GM19351 (cell line): ENCODE data around the gene PALLD.
"Not testable (repeated sequence)": the region's sequence is repeated elsewhere in the genome, so short reads cannot be mapped to it uniquely, and the experiment has no call there.

ENCODE experiments used
- ATAC-seq: cut with Tn5 transposase; IDR thresholded peaks from one replicate; pipeline ENCODE4 v1.9.1; 2021; ENCODE audit warnings: mild to moderate bottlenecking, moderate library complexity; ENCODE audit not compliant: unreplicated experiment

PALLD gene

DNA sequence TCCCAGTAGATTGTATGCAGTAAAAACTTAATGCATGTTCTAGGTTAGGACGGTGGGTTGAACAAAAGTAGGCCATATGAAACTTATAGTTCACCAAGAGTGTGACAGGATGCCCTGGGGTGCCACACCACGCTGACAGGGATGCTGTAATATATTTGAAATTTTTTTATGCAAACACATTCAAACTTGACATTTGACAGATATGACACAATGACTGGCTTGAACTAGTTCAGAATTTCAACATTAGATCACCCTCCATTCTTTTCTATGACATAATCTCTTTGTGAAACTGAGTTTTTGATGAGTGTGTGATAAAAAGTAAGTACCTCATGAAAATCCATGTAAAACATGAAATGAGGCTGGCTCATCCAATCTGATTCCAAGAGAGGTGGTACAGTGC, 198.4 kb downstream of the PALLD start:
- ATAC-seq, result no peak

DNA sequence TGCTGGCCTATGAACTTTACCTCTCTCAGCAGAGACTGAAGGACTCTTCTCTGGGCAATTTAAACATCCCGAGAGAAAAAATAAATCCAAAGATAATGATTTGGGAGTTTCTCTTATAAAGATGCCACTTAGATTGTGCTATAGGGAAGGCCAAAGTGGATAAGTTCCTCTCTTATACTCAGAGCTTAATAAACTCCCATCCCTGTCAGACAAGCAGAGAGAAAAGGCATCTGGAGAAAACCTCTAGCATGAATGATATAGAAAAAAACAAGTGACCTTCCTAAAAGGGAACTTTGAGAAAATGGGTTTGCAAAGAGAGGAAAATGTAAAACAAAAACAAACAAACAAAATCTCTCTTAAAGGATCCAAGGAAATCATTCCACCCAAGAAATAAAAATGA, 199.4 kb downstream of the PALLD start:
- ATAC-seq, result no peak

DNA sequence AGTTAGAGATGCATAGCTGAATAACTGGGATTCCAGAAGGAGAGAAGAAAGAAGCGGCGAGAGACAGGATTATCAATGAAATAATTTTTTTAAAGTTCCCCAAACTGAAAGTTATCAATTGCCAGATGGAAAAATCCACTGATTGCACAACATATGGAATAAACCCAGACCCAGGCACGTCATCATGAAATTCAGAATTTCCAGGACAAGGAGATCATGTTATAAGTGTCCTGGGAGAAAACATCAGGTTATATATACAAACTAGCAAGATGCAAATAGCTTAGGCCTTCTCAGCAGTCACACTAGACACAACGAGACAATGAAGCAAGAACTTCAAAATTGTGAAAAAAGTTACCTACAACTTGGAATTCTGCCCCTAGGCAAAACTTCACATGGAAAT, 200.0 kb downstream of the PALLD start:
- no peak for ATAC-seq

DNA sequence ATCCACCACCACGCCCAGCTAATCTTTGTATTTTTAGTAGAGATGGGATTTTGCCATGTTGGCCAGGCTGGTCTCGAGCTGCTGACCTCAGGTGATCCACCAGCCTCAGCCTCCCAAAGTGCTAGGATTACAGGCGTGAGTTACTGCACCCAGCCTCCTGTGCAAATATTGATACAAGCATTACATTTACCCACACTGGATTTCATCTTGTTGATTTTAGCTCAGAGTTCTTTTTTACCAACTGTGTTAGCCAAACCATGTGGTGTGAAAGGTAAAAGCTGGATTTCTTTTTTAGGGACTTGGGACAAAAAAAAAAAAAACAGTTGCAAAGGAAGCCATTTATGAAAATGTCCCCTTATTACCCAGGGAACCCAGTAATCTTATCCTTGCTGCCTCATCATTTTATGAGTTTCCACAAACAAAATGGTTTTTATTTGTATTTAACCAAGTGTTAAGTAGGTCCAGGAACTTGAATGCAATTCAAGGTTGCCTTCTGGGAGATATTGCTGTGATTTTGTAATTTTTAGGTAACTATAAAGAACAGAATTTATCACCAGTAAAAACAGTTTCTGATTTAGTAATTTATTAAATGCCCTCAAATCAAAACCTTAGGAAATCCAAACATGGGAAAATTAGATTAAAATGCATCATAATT, 202.5 kb downstream of the PALLD start:
- ATAC-seq, result no peak

DNA sequence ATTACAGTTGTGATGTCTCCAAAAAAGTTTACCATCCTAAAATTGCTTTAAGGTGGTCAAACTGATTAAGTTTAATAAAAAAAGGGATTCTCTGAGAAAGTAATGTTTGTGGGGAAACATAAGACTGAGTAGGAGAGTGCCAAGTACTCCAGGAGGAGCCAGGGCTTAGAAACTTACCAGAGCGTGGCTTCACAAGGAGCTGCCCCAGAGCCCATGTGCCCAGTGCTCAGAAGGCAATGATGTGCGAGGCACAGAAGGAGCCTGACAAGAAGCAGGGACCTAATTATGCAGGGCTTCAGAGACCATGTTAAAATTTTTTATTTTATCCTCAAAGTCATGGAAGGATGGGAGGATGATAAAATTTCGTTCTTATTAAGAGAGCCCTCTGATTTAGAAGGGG, 204.2 kb downstream of the PALLD start:
- no peak for ATAC-seq

DNA sequence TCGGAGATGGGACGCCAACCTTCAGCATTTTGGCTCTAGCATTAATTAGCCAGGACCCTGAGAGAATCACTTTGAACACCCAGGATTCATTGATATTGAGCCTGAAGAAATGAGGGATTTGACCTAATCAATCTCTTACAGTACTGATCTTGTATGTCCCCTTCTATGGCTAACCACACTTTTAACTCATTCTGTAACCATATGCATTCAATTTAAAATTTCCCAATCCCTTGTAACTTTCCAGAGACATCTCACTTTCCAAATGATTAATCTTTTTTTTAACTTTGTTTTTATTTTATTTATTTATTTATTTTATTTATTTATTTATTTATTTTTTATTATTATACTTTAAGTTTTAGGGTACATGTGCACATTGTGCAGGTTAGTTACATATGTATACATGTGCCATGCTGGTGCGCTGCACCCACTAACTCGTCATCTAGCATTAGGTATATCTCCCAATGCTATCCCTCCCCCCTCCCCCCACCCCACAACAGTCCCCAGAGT, 205.8 kb downstream of the PALLD start:
- not testable (repeated sequence) for ATAC-seq

DNA sequence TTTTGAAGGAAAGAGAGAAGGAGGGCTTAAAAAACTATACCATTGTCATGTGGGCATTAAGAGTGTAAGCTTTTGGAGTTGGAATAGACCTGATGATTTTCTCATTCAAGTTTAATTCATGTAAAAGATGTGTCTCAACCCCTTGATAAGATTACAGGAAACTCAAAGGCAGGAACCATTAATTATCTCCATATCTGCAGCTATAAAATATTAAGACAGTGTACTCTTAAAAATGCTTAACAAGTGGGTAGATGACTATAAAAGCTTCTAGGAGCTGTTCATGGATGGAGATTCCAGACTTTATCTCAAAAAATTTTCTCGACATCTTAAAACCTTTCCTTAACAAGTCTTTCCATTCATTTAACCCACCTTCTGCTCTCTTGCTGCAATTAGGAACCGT, 208.3 kb downstream of the PALLD start:
- no peak for ATAC-seq

DNA sequence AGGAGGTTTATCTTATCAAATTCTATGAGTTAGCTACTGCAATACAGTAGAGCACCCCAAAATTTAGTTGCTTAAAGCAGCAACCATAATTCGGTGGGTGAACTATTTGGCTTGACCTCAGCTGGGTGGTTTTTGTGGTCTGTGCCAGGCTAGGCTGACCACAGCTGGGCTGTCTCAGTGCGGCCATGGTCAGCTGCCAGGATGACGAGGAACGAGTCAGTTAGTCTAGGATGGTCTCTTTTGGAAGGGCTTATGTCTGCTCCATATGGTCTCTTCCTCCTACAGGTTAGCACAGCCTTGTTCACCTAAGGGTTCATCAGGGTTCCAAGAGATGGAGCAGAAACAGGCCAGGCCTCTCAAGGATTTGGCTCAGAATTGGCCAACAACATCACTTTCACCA, 210.4 kb downstream of the PALLD start:
- ATAC-seq, result no peak

DNA sequence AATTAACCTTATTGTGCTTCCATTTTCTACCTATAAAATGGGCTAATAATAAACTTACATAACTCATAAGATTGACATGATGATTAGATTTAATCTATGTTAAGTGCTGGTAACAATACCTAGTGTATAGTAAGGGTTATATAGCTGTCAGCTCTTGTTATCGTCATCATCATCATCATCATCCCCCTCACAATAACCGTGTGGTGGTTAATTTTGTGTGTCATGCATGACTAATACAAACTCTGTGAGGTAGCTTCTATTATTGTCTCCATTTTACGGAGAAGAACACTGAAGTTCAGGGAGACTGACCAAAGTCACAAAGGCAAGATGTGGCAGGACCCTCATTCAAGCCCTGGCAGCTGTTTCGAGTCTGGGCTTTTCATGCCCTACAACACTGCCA, 211.3 kb downstream of the PALLD start:
- no peak for ATAC-seq

DNA sequence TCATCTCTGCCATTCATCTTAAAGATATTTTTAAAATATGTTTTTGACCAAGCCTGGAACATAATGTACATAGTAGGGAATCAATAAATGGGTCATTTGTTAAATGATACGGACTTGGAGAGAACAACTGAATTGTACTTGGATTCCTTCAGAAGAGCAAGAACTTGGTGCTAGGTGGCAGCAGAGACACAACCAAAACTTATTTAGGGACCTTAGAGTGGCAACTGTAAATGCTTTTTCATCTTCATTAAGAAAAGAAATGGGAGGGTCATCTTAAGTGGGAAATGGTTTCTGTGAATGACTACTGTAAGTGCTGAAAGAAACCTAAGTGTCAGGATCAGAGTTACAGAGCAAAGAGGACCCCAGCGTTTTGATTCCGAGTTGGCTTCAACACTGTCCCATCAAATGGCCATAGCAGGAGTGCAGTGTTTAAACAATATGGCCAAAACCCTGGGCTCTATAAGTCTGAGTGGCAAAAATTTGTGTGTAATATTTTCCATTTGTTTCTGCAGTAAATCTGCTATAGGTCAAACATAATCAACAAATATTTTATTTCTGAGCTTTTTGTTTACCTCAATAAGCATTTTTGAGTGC, 213.6 kb downstream of the PALLD start:
- ATAC-seq, result no peak

DNA sequence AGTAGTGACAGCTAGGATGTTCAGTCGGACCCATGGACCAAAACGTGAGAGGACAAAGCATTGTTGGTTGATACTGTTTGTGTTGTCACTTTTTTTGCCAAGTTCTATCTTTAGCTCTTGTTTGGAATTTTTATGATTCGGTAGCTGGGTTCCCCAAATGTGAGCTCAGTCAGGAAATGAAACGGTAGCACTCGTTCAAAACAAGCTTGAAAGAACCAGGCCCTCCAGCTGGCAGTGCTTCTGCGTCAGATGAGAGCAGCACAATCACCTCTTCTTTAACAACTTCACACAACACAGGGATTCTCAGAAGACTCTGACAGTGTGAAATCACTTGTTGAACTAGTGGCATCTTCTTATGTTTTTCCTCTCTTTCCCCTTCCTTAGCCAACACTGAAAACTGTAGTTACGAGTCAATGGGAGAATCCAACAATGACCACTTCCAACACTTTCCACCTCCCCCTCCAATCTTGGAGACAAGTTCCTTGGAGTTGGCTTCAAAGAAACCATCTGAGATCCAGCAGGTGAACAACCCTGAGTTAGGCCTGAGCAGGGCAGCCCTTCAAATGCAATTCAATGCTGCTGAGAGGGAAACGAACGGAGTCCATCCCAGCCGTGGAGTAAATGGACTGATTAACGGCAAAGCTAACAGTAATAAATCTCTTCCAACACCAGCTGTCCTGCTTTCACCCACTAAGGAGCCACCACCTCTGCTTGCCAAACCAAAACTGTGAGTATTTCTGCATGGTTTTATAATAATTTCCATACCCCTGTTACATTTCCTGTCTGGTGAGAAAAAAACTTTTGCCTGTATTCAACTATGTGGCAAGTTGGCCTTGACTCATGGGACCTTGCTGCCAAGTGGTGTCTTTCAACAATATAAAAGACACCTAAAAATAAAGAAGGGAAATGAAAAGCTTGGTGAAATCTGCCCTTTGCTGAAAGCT, 214.6 kb downstream of the PALLD start:
- ATAC-seq, result no peak

DNA sequence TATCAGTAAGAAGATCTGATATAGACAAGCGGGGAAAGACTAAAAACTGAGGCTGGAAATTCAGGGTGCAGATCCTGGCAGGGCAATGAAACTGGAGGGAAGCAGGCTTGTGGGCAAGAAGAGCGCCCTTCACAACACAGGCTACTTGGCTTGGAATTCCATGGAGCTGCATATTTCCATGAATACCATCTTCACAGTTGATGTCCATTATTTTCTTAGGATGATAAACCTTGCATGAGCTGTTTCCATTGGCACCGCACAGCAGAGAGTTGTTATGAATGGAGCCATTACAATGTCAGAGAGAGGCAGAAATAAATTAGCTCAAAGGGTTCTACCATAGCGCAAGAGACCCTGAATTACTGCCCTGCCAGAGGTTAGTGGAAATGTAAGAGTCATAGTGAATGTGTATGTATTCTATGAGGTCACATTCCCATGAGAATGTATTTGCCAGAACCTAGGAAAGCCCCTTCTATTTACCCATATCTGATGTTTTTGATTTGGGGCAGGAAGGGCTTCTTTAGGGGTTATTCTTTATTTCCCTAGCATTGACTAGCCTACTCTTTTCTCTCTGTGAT, 215.6 kb downstream of the PALLD start:
- no peak for ATAC-seq

DNA sequence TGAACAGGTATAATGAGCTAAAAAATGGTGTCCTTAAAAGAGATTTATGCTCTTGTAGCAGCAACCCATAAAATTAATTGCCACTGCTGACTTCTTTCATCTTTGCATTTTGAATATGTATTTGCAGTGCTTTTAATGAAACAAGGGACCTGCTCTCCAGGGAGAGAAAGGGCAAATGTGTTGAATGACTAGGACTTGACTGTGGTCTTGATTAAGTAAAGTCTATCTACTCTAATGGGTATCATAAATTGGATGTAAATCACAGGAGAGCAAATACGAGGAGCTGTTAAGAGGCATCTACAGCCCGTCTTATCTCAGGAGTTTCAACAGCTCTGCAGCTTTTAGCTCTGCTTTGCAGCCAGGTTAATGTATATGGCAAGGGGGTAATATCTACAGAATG, 216.4 kb downstream of the PALLD start:
- ATAC-seq, result no peak

DNA sequence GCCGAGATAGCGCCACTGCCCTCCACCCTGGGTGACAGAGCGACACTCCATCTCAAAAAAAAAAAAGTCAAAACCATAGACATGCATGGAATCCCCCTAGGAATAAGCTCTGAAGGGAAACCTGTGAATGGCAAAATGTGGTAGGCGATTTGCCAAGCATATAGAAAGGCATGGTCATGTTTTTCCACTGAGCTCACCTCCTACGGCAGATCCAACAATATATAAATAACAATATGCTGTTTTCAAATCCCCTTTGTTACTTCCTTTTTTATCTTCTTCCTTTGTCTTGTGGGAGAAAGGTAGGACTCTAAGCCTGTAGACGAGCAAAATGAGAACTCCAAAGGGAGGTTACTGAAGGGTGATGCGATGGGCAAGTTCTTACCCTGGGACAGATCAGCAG, 219.0 kb downstream of the PALLD start:
- ATAC-seq, result no peak

DNA sequence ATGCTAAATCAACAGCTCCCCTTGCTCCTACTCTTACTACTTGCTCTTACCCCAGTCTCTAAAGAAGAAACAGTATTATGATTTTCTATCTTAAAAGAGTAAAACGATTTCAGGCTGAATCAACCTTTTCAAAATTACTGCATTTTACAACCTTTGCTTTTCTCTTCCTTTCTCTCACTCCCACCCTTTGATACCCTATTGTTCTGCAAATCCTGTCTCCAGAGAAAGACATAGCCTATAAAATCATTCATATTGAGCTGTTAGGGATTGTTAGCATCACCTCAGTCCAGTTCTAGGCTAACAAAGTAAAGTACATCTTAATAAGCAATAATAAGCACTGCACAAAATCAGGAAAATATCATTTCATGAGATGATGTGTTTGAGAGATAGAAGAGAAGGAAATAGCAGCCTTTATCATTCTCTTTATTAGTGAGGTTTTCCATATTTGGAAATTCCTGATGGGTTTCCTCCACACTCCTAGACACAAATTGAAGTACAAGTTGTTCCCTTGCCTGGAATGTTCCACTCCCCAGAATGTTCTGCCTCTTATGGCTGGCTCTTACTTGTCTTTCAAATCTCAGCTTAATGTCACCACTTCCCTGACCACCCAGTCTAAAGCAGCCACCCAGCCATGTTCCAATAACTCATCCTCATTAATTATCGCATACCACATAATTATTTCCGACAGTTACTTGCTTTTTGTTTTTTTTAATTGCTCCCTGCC, 219.7 kb downstream of the PALLD start:
- ATAC-seq, result no peak

DNA sequence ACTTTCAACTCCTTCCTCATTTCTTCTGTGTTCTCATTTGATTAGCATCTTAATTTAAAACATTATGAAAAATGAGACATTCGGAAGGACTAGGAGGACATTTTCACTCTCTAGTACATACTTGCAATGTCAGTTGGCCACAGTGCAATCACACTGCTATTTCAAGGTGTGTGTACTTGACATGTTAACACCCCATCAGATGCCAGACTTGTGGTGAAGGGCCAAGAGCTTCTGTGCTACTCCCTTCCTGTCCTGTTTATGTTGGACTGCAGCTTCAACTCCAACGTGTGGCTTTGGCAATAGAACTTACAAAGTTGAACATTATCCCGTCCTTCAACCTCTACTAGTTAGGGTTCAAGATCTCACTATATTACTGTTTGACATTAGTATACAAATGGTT, 221.0 kb downstream of the PALLD start:
- ATAC-seq, result no peak

DNA sequence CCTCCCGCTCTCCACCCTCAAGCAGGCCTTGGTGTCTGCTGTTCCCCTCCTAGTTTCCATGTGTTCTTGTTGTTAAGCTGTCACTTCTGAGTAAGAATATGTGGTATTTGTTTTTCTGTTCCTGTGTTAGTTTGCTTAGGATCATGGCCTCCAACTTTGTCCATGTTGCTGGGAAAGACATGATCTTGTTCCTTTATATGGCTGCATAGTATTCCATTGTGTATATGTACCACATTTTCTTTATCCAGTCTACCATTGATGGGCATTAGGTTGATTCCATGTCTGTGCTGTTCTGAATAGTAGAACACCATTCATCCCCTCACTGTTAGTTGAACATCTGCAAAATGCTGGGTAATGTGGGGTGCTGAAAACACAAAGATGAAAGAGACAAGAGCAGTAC, 222.9 kb downstream of the PALLD start:
- no peak for ATAC-seq

DNA sequence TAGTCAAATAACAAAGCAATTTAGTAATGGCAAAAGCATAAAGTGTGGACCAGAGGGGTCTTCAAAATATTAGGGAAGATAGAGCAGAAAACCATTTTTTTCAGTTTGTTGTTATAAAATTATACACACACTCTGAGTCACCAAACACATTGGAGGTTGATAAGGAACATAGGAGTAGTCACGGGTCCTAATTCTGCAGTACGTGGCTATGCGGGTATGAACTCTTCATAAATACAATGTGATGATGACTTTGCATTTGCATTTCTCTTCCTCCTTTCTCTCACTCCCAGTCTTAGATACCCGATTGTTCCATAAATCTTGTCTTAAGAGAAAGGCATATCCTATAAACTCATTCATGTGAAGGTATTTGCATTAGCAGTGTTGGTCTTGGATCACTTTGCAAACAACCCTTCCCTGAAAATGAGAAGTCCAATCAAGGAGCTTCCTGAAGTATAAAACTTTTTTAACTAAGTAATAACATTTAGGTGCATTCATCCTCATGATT, 223.6 kb downstream of the PALLD start:
- no peak for ATAC-seq

DNA sequence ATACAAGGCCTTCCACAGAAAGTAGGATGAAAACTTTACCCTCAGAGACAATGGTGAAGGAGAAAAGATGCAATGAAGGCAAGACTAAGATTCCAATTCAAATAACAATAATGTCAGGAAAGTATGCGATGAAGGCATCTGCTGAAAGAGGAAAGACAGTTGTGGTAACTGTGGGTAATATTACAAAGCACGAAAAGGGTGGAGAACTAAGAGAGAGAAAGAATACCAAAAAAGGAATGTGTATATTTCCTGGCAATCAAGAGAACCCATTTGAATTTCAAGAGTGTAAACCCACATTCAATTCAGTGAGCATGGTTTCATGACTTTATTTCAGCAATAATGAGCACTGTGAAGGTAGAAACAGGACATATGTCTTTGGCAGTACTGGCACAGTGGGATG, 225.5 kb downstream of the PALLD start:
- ATAC-seq, result no peak

DNA sequence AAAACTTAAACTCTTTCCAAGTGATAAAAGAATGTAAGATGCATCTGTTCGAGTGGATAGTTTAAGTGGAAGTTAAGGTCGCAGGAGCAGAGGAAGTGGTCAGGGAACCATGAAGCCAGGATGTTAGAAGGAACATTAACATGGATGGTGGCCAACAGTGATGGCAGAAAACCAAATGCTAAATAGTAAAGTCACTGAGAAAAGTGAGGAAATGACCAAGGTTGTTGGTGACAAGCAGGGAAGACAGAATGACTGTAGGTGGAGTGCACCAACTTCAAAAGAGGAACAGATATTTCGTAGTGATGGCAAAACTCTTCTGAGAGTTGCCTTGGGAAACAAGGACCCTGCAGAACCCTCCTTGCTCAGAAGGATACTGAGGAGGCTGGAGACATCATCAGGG, 226.2 kb downstream of the PALLD start:
- no peak for ATAC-seq

DNA sequence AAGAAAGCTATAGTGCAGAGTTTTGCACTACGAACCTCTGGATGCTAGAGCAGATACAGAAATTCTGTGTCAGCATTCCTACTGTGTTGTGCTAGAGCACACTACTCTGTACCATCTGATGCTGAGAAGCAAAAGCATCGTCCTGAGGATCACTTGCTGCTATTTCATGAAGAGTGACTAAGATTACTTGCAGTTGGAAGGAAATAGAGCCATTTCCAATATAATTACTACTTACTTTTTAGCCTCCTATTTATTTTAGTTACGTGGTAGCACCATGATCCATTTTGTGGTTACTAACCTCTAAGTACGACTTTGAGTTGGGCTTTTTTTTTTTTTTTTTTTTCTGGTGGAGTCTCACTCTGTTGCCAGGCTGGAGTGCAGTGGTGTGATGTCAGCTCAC, 226.7 kb downstream of the PALLD start:
- ATAC-seq, result no peak
